ENCODE data around the gene IL10RB.

The IL10RB gene

GRCh38 chr21:33308586-33309490 lies 42.7 kb downstream of the IL10RB start:
- DNase-seq, result no peak
- Histone ChIP-seq H3K36me3 (replicated peaks) (no peaks in the 10 kb centered on the region), H3K27me3 (replicated peaks) (no peaks in the 10 kb centered on the region), H3K27ac (no peak overlapping the region), H3K4me3 (ENCODE audit: low read depth, low read length) (no peak overlapping the region)
- TF ChIP-seq CTCF (IDR thresholded peaks at IDR 0.05; ENCODE audit: low read depth, low read length, missing control alignments), result no peak
- in situ Hi-C loops (cut with HindIII; ENCODE audit: low pct_ligation_motif_present, low sequenced_read_pairs), result no loop called here

GRCh38 chr21:33309778-33310177 lies 43.6 kb downstream of the IL10RB start:
- no peaks in the 10 kb centered on the region for H3K36me3 ChIP-seq (replicated peaks)
- TF ChIP-seq CTCF (IDR thresholded peaks at IDR 0.05; ENCODE audit: low read depth, low read length, missing control alignments), result no peak
- no peaks in the 10 kb centered on the region for H3K27me3 ChIP-seq (replicated peaks)
- H3K27ac ChIP-seq, result no peak overlapping the region
- in situ Hi-C loops (cut with HindIII; ENCODE audit: low pct_ligation_motif_present, low sequenced_read_pairs), result no loop called here
- H3K4me3 ChIP-seq (ENCODE audit: low read depth, low read length), result no peak overlapping the region
- DNase-seq, result no peak

DNA sequence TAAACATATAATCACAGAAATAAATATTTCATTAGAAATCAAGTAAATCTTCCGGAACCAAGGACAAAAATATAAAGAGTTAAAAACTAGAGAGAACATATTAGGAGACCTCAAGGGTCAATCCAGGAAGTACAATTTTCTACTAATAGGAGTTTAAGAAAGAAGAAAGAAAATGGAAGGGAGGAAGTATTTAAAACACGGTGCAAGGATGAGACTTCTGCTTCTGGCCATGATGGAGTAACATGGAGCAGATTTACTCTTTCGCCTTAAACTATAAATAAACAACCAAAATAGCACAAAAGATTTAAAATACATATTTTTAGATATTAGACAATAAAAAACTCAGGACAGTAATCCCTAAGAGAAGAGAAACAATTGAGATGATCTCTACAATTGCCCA lies 46.0 kb downstream of the IL10RB start:
- Histone ChIP-seq H3K4me3 (ENCODE audit: low read depth, low read length) (no peak overlapping the region), H3K36me3 (replicated peaks) (no peaks in the 10 kb centered on the region), H3K27ac (no peak overlapping the region), H3K27me3 (replicated peaks) (no peaks in the 10 kb centered on the region)
- no peak for TF ChIP-seq CTCF (IDR thresholded peaks at IDR 0.05; ENCODE audit: low read depth, low read length, missing control alignments)
- in situ Hi-C loops (cut with HindIII; ENCODE audit: low pct_ligation_motif_present, low sequenced_read_pairs), result no loop called here
- no peak for DNase-seq

GRCh38 chr21:33313183-33313582 lies 47.0 kb downstream of the IL10RB start:
- Histone ChIP-seq H3K27ac (no peak overlapping the region), H3K27me3 (replicated peaks) (no peaks in the 10 kb centered on the region), H3K4me3 (ENCODE audit: low read depth, low read length) (no peak overlapping the region), H3K36me3 (replicated peaks) (no peaks in the 10 kb centered on the region)
- in situ Hi-C loops (cut with HindIII; ENCODE audit: low pct_ligation_motif_present, low sequenced_read_pairs), result no loop called here
- no peak for TF ChIP-seq CTCF (IDR thresholded peaks at IDR 0.05; ENCODE audit: low read depth, low read length, missing control alignments)
- DNase-seq, result no peak

- H3K27me3 ChIP-seq (replicated peaks), result no peaks in the 10 kb centered on the region
- H3K27ac ChIP-seq, result no peak overlapping the region
- no peaks in the 10 kb centered on the region for H3K36me3 ChIP-seq (replicated peaks)
- no peak overlapping the region for H3K4me3 ChIP-seq (ENCODE audit: low read depth, low read length)
- DNase-seq, result no peak
- TF ChIP-seq CTCF (IDR thresholded peaks at IDR 0.05; ENCODE audit: low read depth, low read length, missing control alignments), result no peak
- in situ Hi-C loops (cut with HindIII; ENCODE audit: low pct_ligation_motif_present, low sequenced_read_pairs), result no loop called here
These were observed 47.4 kb downstream of the IL10RB start for GRCh38 chr21:33313611-33314010.

Data from brain microvascular endothelial cell (primary cell).